ENCODE measurements around the gene TEX13A. TPM values are rescaled to one million over a fixed set of nuclear protein-coding genes. Genes with fewer than 3 reads are reported as not detected.
"Not testable (repeated sequence)": the region's sequence is repeated elsewhere in the genome, so short reads cannot be mapped to it uniquely, and the experiment has no call there.

Gene TEX13A
- total and polyA plus RNA-seq, 5 donors from 2014 or later: not detected

DNA sequence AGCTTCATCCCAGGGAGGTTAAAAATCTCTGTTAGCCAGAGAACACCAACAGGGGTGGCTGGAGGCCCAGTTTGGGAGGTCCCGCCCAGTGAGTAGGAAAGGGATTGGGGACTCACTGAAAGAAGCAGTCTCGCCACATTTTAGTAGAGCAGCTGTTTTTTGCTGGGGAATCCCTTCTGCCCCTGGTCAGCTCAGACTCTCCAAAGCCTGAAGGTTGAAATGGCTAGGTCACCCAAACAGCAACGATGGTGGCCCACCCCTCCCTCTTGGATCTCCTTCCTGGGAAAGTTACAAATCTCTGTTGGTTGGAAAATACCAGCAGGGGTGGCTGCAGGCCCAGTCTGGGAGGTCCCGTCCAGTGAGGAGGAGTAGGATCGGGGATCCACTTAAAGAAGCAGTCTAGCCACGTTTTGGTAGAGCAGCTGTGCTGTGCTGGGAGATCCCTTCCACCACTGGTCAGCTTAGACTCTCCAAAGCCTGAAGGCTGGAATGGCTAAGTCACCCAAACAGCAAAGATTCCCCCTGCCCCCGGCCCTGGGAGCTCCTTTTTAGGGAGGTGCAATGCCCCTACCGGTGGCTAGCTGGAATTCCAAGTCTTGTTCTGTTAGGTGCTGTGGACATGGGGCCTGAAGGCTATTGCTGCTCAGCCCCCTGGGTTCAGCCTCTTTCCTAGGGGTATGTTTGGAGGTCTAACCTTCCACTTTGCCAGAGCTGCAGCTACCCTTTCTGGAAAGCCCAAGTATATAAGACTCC lies 40.0 kb upstream of the TEX13A start:
- Histone ChIP-seq H3K4me1 (ENCODE audit: control insufficient read depth, insufficient read depth, low read length, poor library complexity, severe bottlenecking) (no peaks in the 10 kb centered on the region), H3K4me3 (ENCODE audit: low read depth, low read length) (no peak overlapping the region), H3K27me3 (ENCODE audit: control insufficient read depth, insufficient read depth, low read length) (no peaks in the 10 kb centered on the region), H3K9me3 (ENCODE audit: control insufficient read depth in 2 of 2, low read length in 2 of 2) (no peaks in the 10 kb centered on the region), H3K27ac (ENCODE audit: insufficient read depth, low read length, poor library complexity, severe bottlenecking) (no peak overlapping the region), H3K36me3 (ENCODE audit: control insufficient read depth, insufficient read depth, low read length) (no peaks in the 10 kb centered on the region)
- ATAC-seq (ENCODE audit: low read depth in 2 of 2): no peak
- H3K27me3 Mint-ChIP-seq: no peaks in the 10 kb centered on the region
- no peak for DNase-seq
- no peak overlapping the region for H3K4me3 Mint-ChIP-seq
- no peaks in the 10 kb centered on the region for H3K4me1 Mint-ChIP-seq
- H3K36me3 Mint-ChIP-seq: no peaks in the 10 kb centered on the region
- peaks cover 0 to 8% (median 0%) of the 10 kb centered on the region in 7 donors for H3K9me3 Mint-ChIP-seq
- no peak overlapping the region for H3K27ac Mint-ChIP-seq

DNA sequence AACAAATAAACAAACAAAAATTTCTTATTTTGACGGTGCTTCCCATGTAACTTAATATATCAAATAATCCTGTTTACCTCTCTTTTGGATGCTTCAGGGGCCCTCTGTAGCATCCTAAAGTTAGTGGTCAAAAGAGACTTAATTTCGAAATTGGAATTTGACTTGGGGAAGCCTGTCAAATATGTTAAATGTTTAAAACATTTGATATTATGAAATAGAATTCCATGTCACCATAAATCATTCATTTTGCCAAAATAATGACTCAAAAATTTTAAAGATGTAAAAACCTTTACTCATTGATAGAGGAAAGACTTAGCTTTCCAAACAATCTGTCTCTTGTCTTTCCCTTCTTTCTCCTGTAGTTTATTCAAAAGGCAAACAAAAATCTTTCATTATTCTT lies 20.6 kb upstream of the TEX13A start:
- H3K4me1 ChIP-seq (ENCODE audit: control insufficient read depth, insufficient read depth, low read length, poor library complexity, severe bottlenecking): no peaks in the 10 kb centered on the region
- H3K9me3 ChIP-seq (ENCODE audit: control insufficient read depth in 2 of 2, low read length in 2 of 2): no peaks in the 10 kb centered on the region
- no peak overlapping the region for H3K27ac ChIP-seq (ENCODE audit: insufficient read depth, low read length, poor library complexity, severe bottlenecking)
- Mint-ChIP-seq H3K4me1 (no peaks in the 10 kb centered on the region), H3K27me3 (no peaks in the 10 kb centered on the region), H3K36me3 (no peaks in the 10 kb centered on the region), H3K9me3 (peaks cover 0 to 8% (median 0%) of the 10 kb centered on the region in 7 donors), H3K27ac (no peak overlapping the region), H3K4me3 (no peak overlapping the region)
- H3K27me3 ChIP-seq (ENCODE audit: control insufficient read depth, insufficient read depth, low read length): no peaks in the 10 kb centered on the region
- H3K4me3 ChIP-seq (ENCODE audit: low read depth, low read length): no peak overlapping the region
- no peaks in the 10 kb centered on the region for H3K36me3 ChIP-seq (ENCODE audit: control insufficient read depth, insufficient read depth, low read length)
- DNase-seq (no peak), ATAC-seq (ENCODE audit: low read depth in 2 of 2) (no peak)

DNA sequence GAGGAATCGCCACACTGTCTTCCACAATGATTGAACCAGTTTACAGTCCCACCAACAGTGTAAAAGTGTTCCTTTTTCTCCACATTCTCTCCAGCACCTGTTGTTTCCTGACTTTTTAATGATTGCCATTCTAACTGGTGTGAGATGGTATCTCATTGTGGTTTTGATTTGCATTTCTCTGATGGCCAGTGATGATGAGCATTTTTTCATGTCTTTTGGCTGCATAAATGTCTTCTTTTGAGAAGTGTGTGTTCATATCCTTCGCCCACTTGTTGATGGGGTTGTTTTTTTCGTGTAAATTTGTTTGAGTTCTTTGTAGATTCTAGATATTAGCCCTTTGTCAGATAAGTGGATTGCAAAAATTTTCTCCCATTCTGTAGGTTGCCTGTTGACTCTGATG lies 16.9 kb upstream of the TEX13A start:
- H3K27me3 ChIP-seq (ENCODE audit: control insufficient read depth, insufficient read depth, low read length); H3K9me3 ChIP-seq (ENCODE audit: control insufficient read depth in 2 of 2, low read length in 2 of 2); H3K36me3 ChIP-seq (ENCODE audit: control insufficient read depth, insufficient read depth, low read length); H3K27me3 Mint-ChIP-seq; H3K4me1 Mint-ChIP-seq; H3K4me3 ChIP-seq (ENCODE audit: low read depth, low read length); H3K27ac ChIP-seq (ENCODE audit: insufficient read depth, low read length, poor library complexity, severe bottlenecking); H3K9me3 Mint-ChIP-seq; H3K27ac Mint-ChIP-seq; H3K4me1 ChIP-seq (ENCODE audit: control insufficient read depth, insufficient read depth, low read length, poor library complexity, severe bottlenecking); H3K4me3 Mint-ChIP-seq; DNase-seq; H3K36me3 Mint-ChIP-seq; ATAC-seq (ENCODE audit: low read depth in 2 of 2): not testable (repeated sequence)

DNA sequence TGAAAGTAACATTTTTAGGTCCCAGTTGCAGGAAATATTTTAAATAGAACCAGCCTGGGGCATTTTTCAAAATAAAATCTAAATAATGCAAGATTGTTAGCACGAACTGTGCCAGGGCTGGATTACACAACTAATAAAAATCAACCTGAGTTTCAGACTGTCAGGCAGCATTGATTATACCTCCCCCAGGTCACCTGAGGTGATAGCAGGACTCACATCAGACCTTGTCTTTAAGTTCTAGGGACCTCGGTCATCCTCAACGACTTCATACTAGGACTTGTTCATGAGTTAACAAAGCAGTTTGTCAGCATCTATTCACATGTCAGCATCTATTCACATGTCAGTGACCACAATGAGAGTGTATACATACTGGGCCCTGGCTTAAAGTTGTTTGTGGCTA lies 8.7 kb upstream of the TEX13A start:
- H3K27ac Mint-ChIP-seq: no peak overlapping the region
- no peak overlapping the region for H3K27ac ChIP-seq (ENCODE audit: insufficient read depth, low read length, poor library complexity, severe bottlenecking)
- no peaks in the 10 kb centered on the region for H3K9me3 Mint-ChIP-seq
- no peaks in the 10 kb centered on the region for H3K4me1 ChIP-seq (ENCODE audit: control insufficient read depth, insufficient read depth, low read length, poor library complexity, severe bottlenecking)
- no peaks in the 10 kb centered on the region for H3K9me3 ChIP-seq (ENCODE audit: control insufficient read depth in 2 of 2, low read length in 2 of 2)
- no peaks in the 10 kb centered on the region for H3K27me3 Mint-ChIP-seq
- no peak overlapping the region for H3K4me3 Mint-ChIP-seq
- no peak overlapping the region for H3K4me3 ChIP-seq (ENCODE audit: low read depth, low read length)
- no peaks in the 10 kb centered on the region for H3K36me3 Mint-ChIP-seq
- no peaks in the 10 kb centered on the region for H3K36me3 ChIP-seq (ENCODE audit: control insufficient read depth, insufficient read depth, low read length)
- no peaks in the 10 kb centered on the region for H3K27me3 ChIP-seq (ENCODE audit: control insufficient read depth, insufficient read depth, low read length)
- ATAC-seq (ENCODE audit: low read depth in 2 of 2) (no peak), DNase-seq (no peak)
- H3K4me1 Mint-ChIP-seq: no peaks in the 10 kb centered on the region

DNA sequence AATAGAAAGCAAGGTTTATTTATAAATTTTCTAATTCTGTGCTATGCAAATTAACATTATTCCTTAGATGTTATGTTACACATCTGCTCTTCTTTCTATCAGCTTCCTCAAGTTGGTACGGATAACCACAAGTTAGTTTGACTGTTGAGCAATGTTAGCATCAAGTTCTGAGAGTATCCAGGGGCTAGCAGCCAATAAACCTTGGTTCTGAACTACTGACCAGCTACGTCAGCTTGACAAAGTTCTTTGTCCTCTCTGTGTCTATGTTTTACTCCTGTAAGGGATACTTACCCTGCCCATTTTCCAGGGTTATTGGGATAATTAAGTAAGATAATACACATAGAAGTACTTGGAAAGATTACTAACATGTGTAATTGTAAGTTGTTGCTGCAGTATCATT lies 8.1 kb upstream of the TEX13A start:
- no peaks in the 10 kb centered on the region for H3K36me3 ChIP-seq (ENCODE audit: control insufficient read depth, insufficient read depth, low read length)
- Mint-ChIP-seq H3K36me3 (no peaks in the 10 kb centered on the region), H3K4me1 (no peaks in the 10 kb centered on the region), H3K27ac (no peak overlapping the region), H3K9me3 (no peaks in the 10 kb centered on the region), H3K27me3 (no peaks in the 10 kb centered on the region), H3K4me3 (no peak overlapping the region)
- H3K9me3 ChIP-seq (ENCODE audit: control insufficient read depth in 2 of 2, low read length in 2 of 2): no peaks in the 10 kb centered on the region
- no peaks in the 10 kb centered on the region for H3K27me3 ChIP-seq (ENCODE audit: control insufficient read depth, insufficient read depth, low read length)
- no peaks in the 10 kb centered on the region for H3K4me1 ChIP-seq (ENCODE audit: control insufficient read depth, insufficient read depth, low read length, poor library complexity, severe bottlenecking)
- ATAC-seq (ENCODE audit: low read depth in 2 of 2) (no peak), DNase-seq (no peak)
- H3K27ac ChIP-seq (ENCODE audit: insufficient read depth, low read length, poor library complexity, severe bottlenecking): no peak overlapping the region
- no peak overlapping the region for H3K4me3 ChIP-seq (ENCODE audit: low read depth, low read length)

DNA sequence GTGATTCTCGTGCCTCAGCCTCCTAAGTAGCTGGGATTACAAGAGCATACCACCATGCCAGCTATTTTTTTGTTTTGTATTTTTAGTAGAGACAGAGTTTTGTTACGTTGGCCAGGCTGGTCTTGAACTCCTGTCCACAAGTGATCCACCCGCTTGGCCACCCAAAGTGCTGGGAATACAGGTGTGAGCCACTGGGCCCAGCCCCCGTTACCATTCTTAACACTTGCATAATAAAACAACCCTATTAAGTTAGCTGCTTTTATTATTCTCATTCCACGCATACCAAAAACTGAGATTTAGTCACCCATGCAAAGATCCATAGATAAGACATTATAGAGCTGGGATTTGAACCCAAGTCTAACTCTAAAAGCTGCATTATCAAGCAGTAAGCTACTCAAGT lies 6.0 kb upstream of the TEX13A start:
- H3K4me3 Mint-ChIP-seq: peak overlapping the region in 1 of 4 donors; percentile 78
- ATAC-seq (ENCODE audit: low read depth in 2 of 2) (no peak), DNase-seq (no peak)
- Histone ChIP-seq H3K9me3 (ENCODE audit: control insufficient read depth in 2 of 2, low read length in 2 of 2) (no peaks in the 10 kb centered on the region), H3K27me3 (ENCODE audit: control insufficient read depth, insufficient read depth, low read length) (no peaks in the 10 kb centered on the region), H3K4me3 (ENCODE audit: low read depth, low read length) (no peak overlapping the region), H3K27ac (ENCODE audit: insufficient read depth, low read length, poor library complexity, severe bottlenecking) (no peak overlapping the region), H3K36me3 (ENCODE audit: control insufficient read depth, insufficient read depth, low read length) (no peaks in the 10 kb centered on the region), H3K4me1 (ENCODE audit: control insufficient read depth, insufficient read depth, low read length, poor library complexity, severe bottlenecking) (no peaks in the 10 kb centered on the region)
- H3K4me1 Mint-ChIP-seq: no peaks in the 10 kb centered on the region
- H3K9me3 Mint-ChIP-seq: peaks cover 0 to 2% (median 0%) of the 10 kb centered on the region in 7 donors
- H3K36me3 Mint-ChIP-seq: no peaks in the 10 kb centered on the region
- H3K27me3 Mint-ChIP-seq: no peaks in the 10 kb centered on the region
- H3K27ac Mint-ChIP-seq: no peak overlapping the region

DNA sequence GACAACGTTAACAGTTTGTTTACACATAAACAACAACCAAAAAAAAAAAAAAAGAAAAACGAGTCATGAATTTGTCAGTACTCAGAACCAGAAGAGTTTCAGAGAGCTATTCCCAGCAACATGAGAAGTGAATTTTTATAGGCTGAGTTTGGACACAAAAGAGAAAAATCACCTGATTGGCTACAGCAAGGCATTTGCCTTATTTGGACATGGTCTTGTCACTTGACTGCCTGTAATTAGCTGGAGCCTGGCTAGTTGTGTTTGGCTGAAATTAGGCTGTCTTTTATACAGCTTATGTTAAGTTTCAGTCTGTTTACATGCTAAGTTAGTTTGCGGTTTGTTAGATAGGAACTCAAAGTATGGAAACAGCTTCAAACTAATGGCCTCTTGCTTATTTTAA lies 880 bp upstream of the TEX13A start:
- Mint-ChIP-seq H3K4me1 (no peaks in the 10 kb centered on the region), H3K9me3 (peaks cover 0 to 6% (median 2%) of the 10 kb centered on the region in 7 donors), H3K27ac (no peak overlapping the region), H3K27me3 (no peaks in the 10 kb centered on the region), H3K36me3 (no peaks in the 10 kb centered on the region), H3K4me3 (no peak overlapping the region)
- H3K27me3 ChIP-seq (ENCODE audit: control insufficient read depth, insufficient read depth, low read length): no peaks in the 10 kb centered on the region
- DNase-seq (no peak), ATAC-seq (ENCODE audit: low read depth in 2 of 2) (no peak)
- H3K4me3 ChIP-seq (ENCODE audit: low read depth, low read length): no peak overlapping the region
- no peaks in the 10 kb centered on the region for H3K4me1 ChIP-seq (ENCODE audit: control insufficient read depth, insufficient read depth, low read length, poor library complexity, severe bottlenecking)
- H3K36me3 ChIP-seq (ENCODE audit: control insufficient read depth, insufficient read depth, low read length): no peaks in the 10 kb centered on the region
- H3K27ac ChIP-seq (ENCODE audit: insufficient read depth, low read length, poor library complexity, severe bottlenecking): no peak overlapping the region
- H3K9me3 ChIP-seq (ENCODE audit: control insufficient read depth in 2 of 2, low read length in 2 of 2): no peaks in the 10 kb centered on the region
